ENCODE data around the gene ADGRF4. TPM values are rescaled to one million over a fixed set of nuclear protein-coding genes. Genes with fewer than 3 reads are reported as not detected.

Gene ADGRF4
- total RNA-seq, 1 experiment from 2014 or later: 0.10 TPM

DNA sequence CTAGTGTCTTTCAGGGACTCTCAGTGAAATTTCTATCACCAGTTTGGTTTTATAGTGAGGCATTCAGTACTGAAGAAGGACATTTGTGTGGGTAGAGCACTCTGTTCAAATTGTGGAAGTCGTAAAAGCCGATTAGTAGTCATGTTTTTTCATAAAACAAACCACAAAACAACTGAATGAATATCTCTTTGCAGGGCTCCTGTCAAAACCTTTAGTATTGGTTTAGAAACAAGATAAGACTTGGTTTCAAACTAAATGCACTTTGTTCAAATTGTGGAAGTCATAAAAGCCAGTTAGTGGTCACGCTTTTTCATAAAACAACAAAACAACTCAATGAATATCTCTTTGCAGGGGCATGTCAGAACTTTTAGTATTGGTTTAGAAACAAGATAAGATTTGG is 23.8 kb downstream of the ADGRF4 start:
- ATAC-seq (no peak), DNase-seq (ENCODE audit: low read depth, low spot score) (no peak)
- Histone ChIP-seq H3K9me3 (ENCODE audit: control insufficient read depth, insufficient read depth, low read depth, low read length) (no peaks in the 10 kb centered on the region), H3K4me3 (ENCODE audit: low read depth in 2 of 2, low read length in 2 of 2) (no peak overlapping the region), H3K27ac (ENCODE audit: low read length) (no peak overlapping the region), H3K4me1 (ENCODE audit: control insufficient read depth, insufficient read depth, low read length) (no peaks in the 10 kb centered on the region), H3K36me3 (ENCODE audit: control insufficient read depth, insufficient read depth, low read length) (no peaks in the 10 kb centered on the region), H3K27me3 (ENCODE audit: control insufficient read depth, insufficient read depth, low read length) (no peaks in the 10 kb centered on the region)
- ChIA-PET CTCF (no interaction called here), POLR2A (no interaction called here)
- in situ Hi-C loops (cut with HindIII; ENCODE audit: low pct_unique_long_range_greater_than_20kb, low sequenced_read_pairs) (no loop called here), intact Hi-C loops (cut with micrococcal nuclease; ENCODE audit: unreplicated experiment) (no loop called here)
- no TSS peak for BruUV-seq (replicated peaks)
- TF ChIP-seq POLR2AphosphoS5 (IDR thresholded peaks at IDR 0.05; ENCODE audit: low read depth, low read length) (no peak), SIN3A (IDR thresholded peaks at IDR 0.05; ENCODE audit: borderline replicate concordance, insufficient read depth, low read depth, low read length) (no peak), TCF7L2 (IDR thresholded peaks at IDR 0.05; ENCODE audit: low read depth, low read length) (no peak), REST (IDR thresholded peaks at IDR 0.05; ENCODE audit: insufficient read depth in 1 of 2, low read depth in 2 of 2, low read length in 1 of 2) (no peak)
- TF ChIP-seq, protein P1, sequence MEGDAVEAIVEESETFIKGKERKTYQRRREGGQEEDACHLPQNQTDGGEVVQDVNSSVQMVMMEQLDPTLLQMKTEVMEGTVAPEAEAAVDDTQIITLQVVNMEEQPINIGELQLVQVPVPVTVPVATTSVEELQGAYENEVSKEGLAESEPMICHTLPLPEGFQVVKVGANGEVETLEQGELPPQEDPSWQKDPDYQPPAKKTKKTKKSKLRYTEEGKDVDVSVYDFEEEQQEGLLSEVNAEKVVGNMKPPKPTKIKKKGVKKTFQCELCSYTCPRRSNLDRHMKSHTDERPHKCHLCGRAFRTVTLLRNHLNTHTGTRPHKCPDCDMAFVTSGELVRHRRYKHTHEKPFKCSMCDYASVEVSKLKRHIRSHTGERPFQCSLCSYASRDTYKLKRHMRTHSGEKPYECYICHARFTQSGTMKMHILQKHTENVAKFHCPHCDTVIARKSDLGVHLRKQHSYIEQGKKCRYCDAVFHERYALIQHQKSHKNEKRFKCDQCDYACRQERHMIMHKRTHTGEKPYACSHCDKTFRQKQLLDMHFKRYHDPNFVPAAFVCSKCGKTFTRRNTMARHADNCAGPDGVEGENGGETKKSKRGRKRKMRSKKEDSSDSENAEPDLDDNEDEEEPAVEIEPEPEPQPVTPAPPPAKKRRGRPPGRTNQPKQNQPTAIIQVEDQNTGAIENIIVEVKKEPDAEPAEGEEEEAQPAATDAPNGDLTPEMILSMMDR (IDR thresholded peaks at IDR 0.05): no peak

DNA sequence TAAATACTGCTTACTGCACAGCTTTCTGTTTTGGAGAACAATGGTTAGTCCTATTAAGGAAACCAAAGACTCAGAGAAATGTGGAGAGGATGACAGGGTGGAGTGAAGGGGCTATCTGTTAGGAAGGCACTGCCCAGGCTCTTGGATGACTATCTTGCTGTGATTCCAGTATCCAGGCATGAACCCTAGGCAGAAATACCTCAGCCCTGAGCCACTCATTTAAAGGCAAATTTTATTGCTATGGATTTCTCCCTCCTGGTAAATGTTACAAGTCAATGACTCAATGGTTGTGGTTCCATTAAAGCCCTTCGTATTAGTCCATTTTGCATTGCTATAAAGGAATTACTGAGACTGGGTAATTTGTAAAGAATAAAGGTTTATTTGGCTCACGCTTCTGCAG is 25.9 kb downstream of the ADGRF4 start:
- H3K27me3 ChIP-seq (ENCODE audit: control insufficient read depth, insufficient read depth, low read length): no peaks in the 10 kb centered on the region
- ChIA-PET POLR2A (no interaction called here), CTCF (no interaction called here)
- intact Hi-C loops (cut with micrococcal nuclease; ENCODE audit: unreplicated experiment) (no loop called here), in situ Hi-C loops (cut with HindIII; ENCODE audit: low pct_unique_long_range_greater_than_20kb, low sequenced_read_pairs) (no loop called here)
- H3K4me1 ChIP-seq (ENCODE audit: control insufficient read depth, insufficient read depth, low read length): no peaks in the 10 kb centered on the region
- BruUV-seq (replicated peaks): no TSS peak
- no peaks in the 10 kb centered on the region for H3K36me3 ChIP-seq (ENCODE audit: control insufficient read depth, insufficient read depth, low read length)
- DNase-seq (ENCODE audit: low read depth, low spot score) (no peak), ATAC-seq (no peak)
- H3K27ac ChIP-seq (ENCODE audit: low read length): no peak overlapping the region
- H3K9me3 ChIP-seq (ENCODE audit: control insufficient read depth, insufficient read depth, low read depth, low read length): no peaks in the 10 kb centered on the region
- TF ChIP-seq TCF7L2 (IDR thresholded peaks at IDR 0.05; ENCODE audit: low read depth, low read length): no peak
- no peak for TF ChIP-seq SIN3A (IDR thresholded peaks at IDR 0.05; ENCODE audit: borderline replicate concordance, insufficient read depth, low read depth, low read length)
- no peak for TF ChIP-seq REST (IDR thresholded peaks at IDR 0.05; ENCODE audit: insufficient read depth in 1 of 2, low read depth in 2 of 2, low read length in 1 of 2)
- TF ChIP-seq, protein P1 (IDR thresholded peaks at IDR 0.05): no peak
- no peak for TF ChIP-seq POLR2AphosphoS5 (IDR thresholded peaks at IDR 0.05; ENCODE audit: low read depth, low read length)
- H3K4me3 ChIP-seq (ENCODE audit: low read depth in 2 of 2, low read length in 2 of 2): no peak overlapping the region
